HepG2 (cell line): Measurements from ENCODE around the gene AS3MT. TPM values are rescaled to one million over a fixed set of nuclear protein-coding genes. Genes with fewer than 3 reads are reported as not detected.

Experiments
- CAMTA2 ChIP-seq: sonication (generic); formaldehyde crosslinking; IDR thresholded peaks from 2 replicates; pipeline ENCODE4 v1.4.0; 2020; ENCODE audit warnings: mild to moderate bottlenecking, missing genetic modification reagents, borderline replicate concordance
- CHD2 ChIP-seq: IDR thresholded peaks from 2 replicates; pipeline ENCODE4 v1.6.1; 2011; ENCODE audit warnings: low read depth, low read length, improper control_type of control experiment
- FOXA1 ChIP-seq, 2 experiments: fragments of 450-650 bp in 1 of 2; sonication (generic) in 1 of 2; formaldehyde crosslinking in 1 of 2; IDR thresholded peaks; 2 replicates each; pipeline versions ENCODE4 v1.4.0 to v1.6.1; 2016 to 2020; ENCODE audit warnings: missing genetic modification reagents in 1 of 2
- HDAC2 ChIP-seq: sonication (generic); formaldehyde crosslinking; IDR thresholded peaks from 2 replicates; pipeline ENCODE4 v1.4.0; 2020; ENCODE audit warnings: missing genetic modification reagents
- HINFP ChIP-seq: sonication (generic); formaldehyde crosslinking; IDR thresholded peaks from 2 replicates; pipeline ENCODE4 v1.4.0; 2020; ENCODE audit warnings: low read depth, mild to moderate bottlenecking, missing genetic modification reagents
- HMGA1 ChIP-seq: sonication (generic); formaldehyde crosslinking; conservative IDR thresholded peaks from 2 replicates; pipeline ENCODE4 v1.4.0; 2020; ENCODE audit warnings: missing genetic modification reagents
- HOXA5 ChIP-seq: sonication (generic); formaldehyde crosslinking; IDR thresholded peaks from 2 replicates; pipeline ENCODE4 v1.4.0; 2020; ENCODE audit warnings: missing genetic modification reagents
- POGZ ChIP-seq: sonication (generic); formaldehyde crosslinking; IDR thresholded peaks from 2 replicates; pipeline ENCODE4 v1.4.0; 2020; ENCODE audit warnings: mild to moderate bottlenecking, missing genetic modification reagents
- REL ChIP-seq: sonication (generic); formaldehyde crosslinking; conservative IDR thresholded peaks from 2 replicates; pipeline ENCODE4 v1.8.0; 2022; ENCODE audit warnings: mild to moderate bottlenecking, missing genetic modification reagents, moderate library complexity
- SOX5 ChIP-seq: IDR thresholded peaks from 2 replicates; pipeline ENCODE4 v1.6.1; 2016; ENCODE audit warnings: borderline replicate concordance
- TP53 ChIP-seq: sonication (generic); formaldehyde crosslinking; conservative IDR thresholded peaks from 2 replicates; pipeline ENCODE4 v1.4.0; 2020; ENCODE audit warnings: missing genetic modification reagents
- ZBTB7B ChIP-seq: sonication (generic); formaldehyde crosslinking; IDR thresholded peaks from 2 replicates; pipeline ENCODE4 v1.4.0; 2020; ENCODE audit warnings: missing genetic modification reagents
- ZC3H13 ChIP-seq: sonication (generic); formaldehyde crosslinking; IDR thresholded peaks from 2 replicates; pipeline ENCODE4 v1.8.1; 2023; ENCODE audit warnings: mild to moderate bottlenecking, missing genetic modification reagents, moderate library complexity
- ZNF256 ChIP-seq: sonication (generic); formaldehyde crosslinking; conservative IDR thresholded peaks from 2 replicates; pipeline ENCODE4 v1.4.0; 2020; ENCODE audit warnings: missing genetic modification reagents
- ZNF281 ChIP-seq: sonication (generic); formaldehyde crosslinking; IDR thresholded peaks from 2 replicates; pipeline ENCODE4 v1.4.0; 2020; ENCODE audit warnings: missing genetic modification reagents, borderline replicate concordance
- ZNF282 ChIP-seq: fragments of 450-650 bp; IDR thresholded peaks from 2 replicates; pipeline ENCODE4 v1.6.1; 2018; ENCODE audit not compliant: partially characterized antibody
- ZNF343 ChIP-seq: sonication (generic); formaldehyde crosslinking; IDR thresholded peaks from 2 replicates; pipeline ENCODE4 v1.4.0; 2020; ENCODE audit warnings: mild to moderate bottlenecking, missing genetic modification reagents
- ZNF432 ChIP-seq: sonication (generic); formaldehyde crosslinking; IDR thresholded peaks from 2 replicates; pipeline ENCODE4 v1.5.0; 2020; ENCODE audit warnings: missing genetic modification reagents, mild to moderate bottlenecking, borderline replicate concordance
- ZNF468 ChIP-seq: sonication (generic); formaldehyde crosslinking; IDR thresholded peaks from 2 replicates; pipeline ENCODE4 v1.8.0; 2022; ENCODE audit warnings: mild to moderate bottlenecking, moderate library complexity, missing genetic modification reagents
- ZNF567 ChIP-seq: sonication (generic); formaldehyde crosslinking; IDR thresholded peaks from 2 replicates; pipeline ENCODE4 v1.8.1; 2023; ENCODE audit warnings: mild to moderate bottlenecking, missing genetic modification reagents, borderline replicate concordance
- ZNF629 ChIP-seq: sonication (generic); formaldehyde crosslinking; conservative IDR thresholded peaks from 2 replicates; pipeline ENCODE4 v1.5.0; 2020; ENCODE audit warnings: missing genetic modification reagents
- ZNF879 ChIP-seq: sonication (generic); formaldehyde crosslinking; IDR thresholded peaks from 2 replicates; pipeline ENCODE4 v1.8.1; 2023; ENCODE audit warnings: missing genetic modification reagents
- polyA plus RNA-seq, 8 experiments: library from polyadenylated mRNA; depleted of rRNA in 3 of 8; stranded (reverse) in 7 of 8; unstranded in 1 of 8; fragments of >200 nt; fragmentation: Illumina TruSeq in 4 of 8; extraction: Trizol in 4 of 8; gene quantifications; 2 replicates each; pipeline versions ENCODE4 v1.2.1 to v1.2.3, GENCODE V29; 2011 to 2016; ENCODE audit warnings: low read depth in 4 of 8, missing spikeins in 1 of 8, mixed read lengths in 1 of 8; ENCODE audit not compliant: insufficient read depth in 1 of 8
- total RNA-seq, 5 experiments: library from RNA; depleted of rRNA; stranded (reverse); fragments of >200 nt; fragmentation: Illumina TruSeq; extraction: Trizol; gene quantifications; 2 replicates each; pipeline ENCODE4 v1.2.3, GENCODE V29; 2016; ENCODE audit warnings: low read depth in 1 of 5
- TF ChIP-seq, protein P1 (sequence below): sonication (generic); formaldehyde crosslinking; IDR thresholded peaks from 2 replicates; pipeline ENCODE4 v1.4.0; 2020; ENCODE audit warnings: missing genetic modification reagents, borderline replicate concordance
- TF ChIP-seq, protein P2 (sequence below): sonication (generic); IDR thresholded peaks from 2 replicates; pipeline ENCODE4 v1.6.1; 2016; ENCODE audit warnings: low read depth, borderline replicate concordance
- TF ChIP-seq, protein P3 (sequence below): sonication (generic); formaldehyde crosslinking; IDR thresholded peaks from 2 replicates; pipeline ENCODE4 v1.5.0; 2020; ENCODE audit warnings: missing genetic modification reagents

AS3MT gene
- total and polyA plus RNA-seq, 2 of the 13 experiments (the other 11 are each of a cell fraction or from before 2014, with no cell fraction given): 8.7 to 17.4 TPM

- TF ChIP-seq POGZ (CRISPR knock-in tag) (peak; percentile 80), HOXA5 (CRISPR knock-in tag) (peak; percentile 60; the same call in 1 of the 2 replicates), ZC3H13 (CRISPR knock-in tag) (0 out of 2 replicates have a peak, but pooled peaks have one; percentile 41), ZNF629 (CRISPR knock-in tag) (no peak), ZNF256 (CRISPR knock-in tag) (no peak), HMGA1 (no peak), ZNF468 (CRISPR knock-in tag) (no peak), ZNF567 (CRISPR knock-in tag) (no peak), ZNF281 (CRISPR knock-in tag) (peak; percentile 21; the same call in 1 of the 2 replicates), HINFP (CRISPR knock-in tag) (peak; percentile 77; the same call in 1 of the 2 replicates), ZBTB7B (CRISPR knock-in tag) (no peak), REL (no peak), ZNF432 (no peak), FOXA1 (IDR thresholded peaks at IDR 0.05) (no peak), FOXA1 (CRISPR knock-in tag; IDR thresholded peaks at IDR 0.05) (peak; percentile 65), ZNF879 (CRISPR knock-in tag) (no peak), SOX5 (CRISPR knock-in tag) (peak; percentile 84), ZNF343 (CRISPR knock-in tag) (no peak), ZNF282 (no peak), TP53 (no peak), HDAC2 (CRISPR knock-in tag) (peak; percentile 87), CAMTA2 (CRISPR knock-in tag) (no peak), CHD2 (no peak)
- TF ChIP-seq, protein P1, sequence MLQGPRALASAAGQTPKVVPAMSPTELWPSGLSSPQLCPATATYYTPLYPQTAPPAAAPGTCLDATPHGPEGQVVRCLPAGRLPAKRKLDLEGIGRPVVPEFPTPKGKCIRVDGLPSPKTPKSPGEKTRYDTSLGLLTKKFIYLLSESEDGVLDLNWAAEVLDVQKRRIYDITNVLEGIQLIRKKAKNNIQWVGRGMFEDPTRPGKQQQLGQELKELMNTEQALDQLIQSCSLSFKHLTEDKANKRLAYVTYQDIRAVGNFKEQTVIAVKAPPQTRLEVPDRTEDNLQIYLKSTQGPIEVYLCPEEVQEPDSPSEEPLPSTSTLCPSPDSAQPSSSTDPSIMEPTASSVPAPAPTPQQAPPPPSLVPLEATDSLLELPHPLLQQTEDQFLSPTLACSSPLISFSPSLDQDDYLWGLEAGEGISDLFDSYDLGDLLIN (CRISPR knock-in tag): no peak
- TF ChIP-seq, protein P2, sequence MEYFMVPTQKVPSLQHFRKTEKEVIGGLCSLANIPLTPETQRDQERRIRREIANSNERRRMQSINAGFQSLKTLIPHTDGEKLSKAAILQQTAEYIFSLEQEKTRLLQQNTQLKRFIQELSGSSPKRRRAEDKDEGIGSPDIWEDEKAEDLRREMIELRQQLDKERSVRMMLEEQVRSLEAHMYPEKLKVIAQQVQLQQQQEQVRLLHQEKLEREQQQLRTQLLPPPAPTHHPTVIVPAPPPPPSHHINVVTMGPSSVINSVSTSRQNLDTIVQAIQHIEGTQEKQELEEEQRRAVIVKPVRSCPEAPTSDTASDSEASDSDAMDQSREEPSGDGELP: peak; percentile 98
- TF ChIP-seq, protein P3, sequence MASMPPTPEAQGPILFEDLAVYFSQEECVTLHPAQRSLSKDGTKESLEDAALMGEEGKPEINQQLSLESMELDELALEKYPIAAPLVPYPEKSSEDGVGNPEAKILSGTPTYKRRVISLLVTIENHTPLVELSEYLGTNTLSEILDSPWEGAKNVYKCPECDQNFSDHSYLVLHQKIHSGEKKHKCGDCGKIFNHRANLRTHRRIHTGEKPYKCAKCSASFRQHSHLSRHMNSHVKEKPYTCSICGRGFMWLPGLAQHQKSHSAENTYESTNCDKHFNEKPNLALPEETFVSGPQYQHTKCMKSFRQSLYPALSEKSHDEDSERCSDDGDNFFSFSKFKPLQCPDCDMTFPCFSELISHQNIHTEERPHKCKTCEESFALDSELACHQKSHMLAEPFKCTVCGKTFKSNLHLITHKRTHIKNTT: no peak
These were observed 19.2 kb upstream of the AS3MT start (continued) for GRCh38 chr10:102850025-102850518.
